Mesenteric fat pad (tissue), 1 donor: ENCODE results near the gene TUBGCP6. TPM values are rescaled to one million over a fixed set of nuclear protein-coding genes. Genes with fewer than 3 reads are reported as not detected.
"Not testable (repeated sequence)": the region's sequence is repeated elsewhere in the genome, so short reads cannot be mapped to it uniquely, and the experiment has no call there.

Source experiments
- DNase-seq: peaks from one replicate; pipeline ENCODE4 v3.0.0-alpha.2; 2020; ENCODE audit warnings: low spot score
- total RNA-seq: library from RNA; stranded (reverse); fragmentation: NEBNext Ultra II Directional; extraction: Animal tissue kit (Norgen Biotek cat#: 25700); gene quantifications from one replicate; pipeline ENCODE4 v1.2.1, GENCODE V29; 2021
- donor health status: DM: yes; HTN: yes; CAD: no.

TUBGCP6 gene
- total RNA-seq, 1 donor from 2014 or later = 27.6 TPM

DNA sequence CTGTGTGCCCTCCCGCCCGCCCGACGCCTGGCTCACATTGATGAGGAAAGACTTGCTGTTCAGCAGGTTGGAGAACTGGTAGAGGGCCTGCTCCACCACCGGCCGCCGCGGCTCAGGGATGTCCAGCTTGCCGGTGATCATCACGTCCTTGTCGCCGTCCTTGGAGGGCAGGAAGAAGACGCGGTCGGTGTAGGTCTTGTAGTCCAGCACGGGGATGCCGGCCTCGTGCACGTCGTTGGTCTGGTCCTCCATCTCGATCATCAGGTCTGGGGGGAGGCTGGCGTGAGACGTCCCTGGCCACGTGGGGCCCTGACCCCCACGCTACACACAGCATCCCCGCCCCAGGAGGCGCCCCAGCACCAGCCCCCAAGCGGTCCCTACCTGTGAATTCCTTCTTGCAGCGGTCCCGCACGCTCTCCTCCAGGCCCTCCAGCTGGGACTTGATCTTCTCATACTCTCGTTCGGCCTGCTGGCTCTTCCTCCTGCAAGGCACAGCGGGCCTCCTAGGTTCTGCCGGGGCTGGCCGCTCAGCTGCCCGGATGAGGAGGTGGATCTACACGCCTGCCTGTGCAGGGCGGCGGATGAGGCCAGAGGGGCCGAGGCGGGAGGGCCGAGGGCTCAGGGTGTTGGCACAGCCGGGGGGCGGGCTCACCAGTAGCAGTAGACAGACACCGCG lies 36.0 kb upstream of the TUBGCP6 start:
- DNase-seq = no peak

DNA sequence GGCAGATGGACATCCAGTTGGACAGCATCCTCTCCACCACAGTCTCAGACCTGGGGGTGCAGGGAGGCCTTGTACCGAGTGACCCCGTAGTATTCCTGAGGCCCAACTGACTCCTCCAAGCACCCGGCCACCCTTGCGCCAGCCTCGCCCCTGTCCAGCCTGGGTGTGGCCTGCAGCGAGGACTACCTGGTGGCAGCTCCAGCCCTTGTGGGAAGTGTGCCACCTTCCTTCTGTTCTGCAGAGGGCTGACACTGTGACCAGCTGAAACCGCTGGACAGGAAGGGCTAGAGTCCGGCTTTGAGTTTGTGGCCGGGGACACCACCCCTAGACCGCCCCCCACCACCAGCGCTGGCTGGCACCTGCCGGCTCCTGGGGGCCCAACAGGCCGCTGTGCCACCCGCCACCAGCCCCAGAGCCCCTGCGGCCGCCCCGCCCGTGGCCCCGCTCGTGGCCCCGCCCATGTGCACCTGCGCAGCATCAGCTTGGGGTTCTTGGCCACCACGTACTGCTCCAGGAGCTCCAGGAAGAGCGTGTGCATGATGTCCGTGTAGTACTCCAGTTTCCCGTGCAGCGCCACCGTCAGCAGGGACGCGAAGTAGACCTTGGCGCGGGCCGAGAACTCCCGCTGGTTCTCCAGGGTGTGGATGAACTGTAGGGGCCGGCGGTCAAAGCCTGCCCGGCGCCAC lies 35.3 kb upstream of the TUBGCP6 start:
- DNase-seq = no peak

DNA sequence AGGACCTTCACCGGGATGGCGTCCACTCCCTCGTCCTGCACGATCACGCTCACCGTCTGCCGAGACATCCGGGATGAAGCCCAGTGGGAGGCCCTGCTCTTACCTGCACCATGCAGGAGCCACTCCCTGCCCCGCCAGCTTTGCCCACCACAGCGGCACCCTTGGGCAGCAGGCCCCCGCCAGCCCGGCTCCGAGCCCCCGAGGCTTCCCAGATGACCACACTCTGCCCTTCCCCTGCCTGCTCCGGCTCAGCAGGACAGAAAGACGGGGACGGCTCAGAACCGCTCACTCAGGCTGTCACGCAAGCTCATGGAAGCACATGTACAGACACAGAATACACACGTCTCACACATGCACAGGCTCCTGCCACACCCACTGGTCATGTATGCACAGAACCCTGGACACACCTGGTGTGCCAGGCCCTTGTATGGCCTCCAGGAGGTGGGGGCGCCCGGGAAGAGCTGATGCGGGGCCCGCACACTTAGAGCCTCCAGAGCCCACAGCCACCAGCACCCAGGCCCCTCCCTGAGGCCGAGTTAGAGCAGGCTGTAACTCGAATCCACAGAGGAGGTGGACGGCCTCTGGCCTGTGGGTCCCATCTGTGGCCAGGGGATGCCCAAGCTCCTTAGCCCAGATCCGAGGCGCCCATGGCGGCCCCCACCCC lies 34.3 kb upstream of the TUBGCP6 start:
- no peak for DNase-seq

DNA sequence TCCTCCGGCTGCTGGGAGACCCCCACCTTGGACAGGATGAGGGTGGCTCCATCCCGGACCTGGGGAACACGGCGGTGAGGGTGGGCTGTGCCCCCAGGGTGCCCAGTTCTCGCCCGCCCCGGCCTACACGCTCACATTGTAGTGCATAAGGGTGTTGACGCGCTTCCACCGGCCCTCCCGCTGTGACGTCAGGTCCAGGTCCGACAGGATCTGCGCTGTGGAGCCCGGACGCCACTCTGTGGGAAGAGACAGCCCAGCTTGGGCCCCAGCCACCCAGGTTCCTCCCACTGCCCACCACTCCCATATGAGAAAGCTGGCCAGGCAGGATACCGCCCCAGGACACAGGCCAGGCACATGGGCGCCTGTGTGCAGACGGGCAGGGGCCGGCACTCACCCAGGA lies 33.6 kb upstream of the TUBGCP6 start:
- DNase-seq = no peak

DNA sequence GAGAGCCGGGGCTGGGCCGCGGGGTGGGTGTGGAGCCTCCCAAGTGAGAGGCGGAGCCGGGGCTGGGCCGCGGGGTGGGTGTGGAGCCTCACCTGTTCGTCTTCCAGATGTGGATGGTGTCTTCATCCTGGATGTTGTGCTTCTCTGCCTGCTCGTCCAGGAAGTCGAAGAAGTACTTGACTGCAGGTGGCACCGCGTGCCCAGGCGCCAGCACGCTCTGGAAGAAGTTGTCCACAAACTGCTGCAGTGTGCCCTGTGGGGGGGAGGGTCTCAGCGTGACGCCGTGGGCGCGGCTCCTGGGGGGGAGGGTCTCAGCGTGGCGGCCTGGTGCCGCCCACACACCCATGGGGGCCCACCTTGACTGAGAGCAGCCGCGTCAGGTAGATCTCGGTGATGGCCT lies 32.9 kb upstream of the TUBGCP6 start:
- no peak for DNase-seq

DNA sequence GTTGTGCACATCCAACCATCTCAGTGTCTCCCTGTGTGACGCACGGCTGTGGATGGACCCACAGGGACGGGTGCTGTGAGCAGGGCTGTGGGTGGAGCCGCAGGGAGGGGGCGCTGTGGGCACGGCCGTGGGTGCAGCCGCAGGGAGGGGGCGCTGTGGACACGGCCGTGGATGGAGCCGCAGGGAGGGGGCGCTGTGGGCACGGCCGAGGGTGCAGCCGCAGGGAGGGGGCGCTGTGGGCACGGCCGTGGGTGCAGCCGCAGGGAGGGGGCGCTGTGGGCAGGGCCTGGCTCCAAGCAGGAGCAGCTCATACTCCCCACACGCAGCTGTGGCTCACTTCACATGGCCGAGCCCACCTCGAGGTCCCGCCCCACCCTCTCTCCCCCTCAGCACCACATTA lies 31.3 kb upstream of the TUBGCP6 start:
- DNase-seq = no peak

DNA sequence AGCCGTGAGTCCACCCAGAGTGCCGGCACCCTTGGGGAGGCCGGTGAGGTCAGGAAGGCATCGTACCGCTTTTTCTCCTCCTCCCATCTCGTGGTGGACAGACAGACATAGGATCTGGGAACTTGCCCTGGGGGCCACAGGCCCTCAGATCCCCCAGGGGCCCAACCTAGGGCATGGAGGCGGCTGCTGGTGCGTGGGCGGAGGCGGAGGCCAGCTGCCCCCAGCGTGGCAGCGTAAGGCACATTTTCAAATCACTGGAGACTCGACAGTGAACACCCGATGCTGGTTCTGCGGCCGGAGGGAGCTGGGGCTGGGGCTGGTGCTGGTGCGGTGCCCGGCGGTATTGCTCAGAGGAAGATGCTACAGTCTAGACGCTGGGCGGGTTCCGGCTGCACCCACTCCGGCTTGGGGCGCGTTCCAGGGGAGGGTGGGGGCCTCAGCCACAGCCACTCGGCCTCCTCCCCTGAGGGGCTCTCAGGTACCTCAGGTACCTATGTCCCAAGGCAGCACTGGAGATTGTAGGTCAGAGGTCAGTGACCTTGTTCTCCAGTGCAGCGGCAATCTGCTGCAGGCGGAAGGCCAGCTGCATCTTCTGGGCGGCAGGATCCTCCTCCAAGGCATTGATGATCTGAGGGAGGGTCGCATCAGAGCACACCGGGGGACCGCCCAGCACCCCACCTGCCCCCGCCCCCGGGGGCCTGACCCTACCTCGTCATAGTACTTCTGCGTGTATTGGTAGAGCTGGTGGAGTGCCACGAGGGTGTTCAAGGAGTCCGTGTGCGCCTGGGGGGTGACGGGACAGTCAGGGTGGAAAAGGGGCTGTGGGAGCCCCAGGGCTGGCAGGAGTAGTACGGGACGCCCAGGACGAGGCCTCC lies 30.6 kb upstream of the TUBGCP6 start:
- DNase-seq = no peak

DNA sequence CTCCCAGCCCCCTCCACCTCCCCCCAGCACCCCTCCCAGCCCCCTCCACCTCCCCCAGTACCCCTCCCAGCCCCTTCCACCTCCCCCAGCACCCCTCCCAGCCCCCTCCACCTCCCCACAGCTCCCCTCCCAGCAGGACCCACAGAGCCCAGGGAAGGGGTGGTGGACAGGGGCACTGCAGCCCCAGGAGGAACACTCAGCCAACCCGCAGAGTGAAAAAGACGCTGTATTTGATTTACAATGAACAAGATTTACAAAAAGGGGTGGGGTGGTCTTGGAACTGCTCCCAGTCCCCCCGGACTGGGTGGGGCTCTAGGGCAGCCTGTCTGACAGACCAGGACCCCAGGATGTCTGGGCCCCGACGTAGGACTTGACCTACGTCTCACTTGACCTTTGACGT lies 29.9 kb upstream of the TUBGCP6 start:
- no peak for DNase-seq

DNA sequence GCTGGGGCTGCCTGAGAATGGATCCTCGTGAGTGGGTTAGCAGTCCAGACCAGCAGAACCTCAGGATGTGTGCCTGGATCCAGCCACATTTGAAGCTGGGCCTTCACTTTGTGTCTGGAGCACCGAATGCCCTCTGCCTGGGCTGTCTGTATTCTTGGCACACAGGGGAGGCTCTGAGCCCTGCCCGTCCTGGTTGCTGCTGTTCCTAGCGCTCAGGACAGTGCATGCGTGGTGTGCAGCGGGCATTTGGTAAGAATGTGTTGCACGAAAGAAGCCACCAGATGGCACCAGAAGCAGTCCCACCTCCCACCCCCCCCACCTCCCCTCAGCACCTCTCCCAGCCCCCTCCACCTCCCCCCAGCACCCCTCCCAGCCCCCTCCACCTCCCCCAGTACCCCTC lies 29.5 kb upstream of the TUBGCP6 start:
- DNase-seq = no peak

DNA sequence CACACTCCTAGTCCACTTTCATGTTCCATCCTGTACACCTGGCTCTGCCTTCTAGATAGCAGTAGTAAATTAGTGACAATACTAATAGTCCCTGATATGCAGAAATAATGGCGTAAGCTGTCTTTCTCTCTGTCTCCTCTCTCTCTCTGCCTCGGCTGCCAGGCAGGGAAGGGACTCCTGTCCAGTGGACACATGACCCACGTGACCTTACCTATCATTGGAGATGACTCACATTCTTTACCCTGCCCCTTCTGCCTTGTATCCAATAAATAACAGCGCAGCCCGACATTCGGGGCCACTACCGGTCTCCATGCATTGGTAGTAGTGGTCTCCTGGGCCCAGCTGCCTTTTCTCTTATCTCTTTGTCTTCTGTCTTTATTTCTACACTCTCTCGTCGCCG lies 29.0 kb upstream of the TUBGCP6 start:
- DNase-seq = not testable (repeated sequence)

DNA sequence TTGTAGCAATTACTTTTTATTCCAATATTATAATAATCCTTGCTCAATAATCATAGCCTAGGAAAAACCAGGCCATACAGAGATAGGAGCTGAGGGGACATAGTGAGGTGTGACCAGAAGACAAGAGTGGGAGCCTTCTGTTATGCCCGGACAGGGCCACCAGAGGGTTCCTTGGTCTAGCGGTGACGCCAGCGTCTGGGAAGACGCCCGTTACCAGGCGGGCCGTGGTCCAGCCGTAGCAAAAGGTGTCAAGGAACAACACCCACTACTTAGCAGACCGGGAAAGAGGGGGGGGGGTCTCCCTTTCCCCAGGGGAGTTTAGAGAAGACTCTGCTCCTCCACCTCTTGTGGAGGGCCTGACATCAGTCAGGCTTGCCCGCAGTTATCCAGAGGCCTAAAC lies 28.5 kb upstream of the TUBGCP6 start:
- DNase-seq = not testable (repeated sequence)

DNA sequence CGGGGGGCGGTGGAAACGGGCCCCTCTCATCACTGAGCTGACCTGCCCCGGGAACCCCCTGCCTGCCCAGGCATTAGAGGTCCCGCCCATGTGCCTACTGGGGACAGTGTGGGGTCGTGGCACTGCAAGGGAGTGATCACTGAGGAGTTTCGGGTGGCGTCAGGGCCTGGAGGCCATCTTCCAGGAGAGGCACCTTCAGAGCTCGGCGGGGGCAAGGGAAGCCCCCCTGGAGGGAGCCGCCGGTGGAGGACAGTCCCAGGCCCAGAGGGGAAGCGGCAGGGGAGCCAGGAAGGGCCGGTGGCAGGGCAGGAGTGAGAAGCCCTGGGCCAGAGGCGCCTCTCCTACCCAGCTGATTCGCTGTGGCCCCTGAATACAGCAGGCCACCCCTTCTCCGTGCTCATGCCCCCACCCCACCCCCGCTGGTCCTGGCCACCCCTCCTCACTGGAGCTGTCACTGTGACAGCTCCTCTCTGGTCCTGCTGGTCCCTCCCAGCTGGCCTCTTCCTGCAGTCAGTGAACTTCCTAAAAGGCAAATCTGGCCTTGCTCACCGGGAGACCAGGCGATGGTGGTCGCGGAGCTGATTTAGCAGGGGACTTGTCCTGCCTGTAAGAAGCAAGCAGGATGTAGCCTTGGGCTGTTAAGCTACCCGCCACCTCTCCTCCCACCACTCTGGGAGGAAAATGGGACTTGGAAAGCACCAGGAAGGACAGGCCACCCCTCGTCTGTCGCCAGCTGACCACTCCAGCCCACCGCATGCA lies 27.4 kb upstream of the TUBGCP6 start:
- DNase-seq = no peak

DNA sequence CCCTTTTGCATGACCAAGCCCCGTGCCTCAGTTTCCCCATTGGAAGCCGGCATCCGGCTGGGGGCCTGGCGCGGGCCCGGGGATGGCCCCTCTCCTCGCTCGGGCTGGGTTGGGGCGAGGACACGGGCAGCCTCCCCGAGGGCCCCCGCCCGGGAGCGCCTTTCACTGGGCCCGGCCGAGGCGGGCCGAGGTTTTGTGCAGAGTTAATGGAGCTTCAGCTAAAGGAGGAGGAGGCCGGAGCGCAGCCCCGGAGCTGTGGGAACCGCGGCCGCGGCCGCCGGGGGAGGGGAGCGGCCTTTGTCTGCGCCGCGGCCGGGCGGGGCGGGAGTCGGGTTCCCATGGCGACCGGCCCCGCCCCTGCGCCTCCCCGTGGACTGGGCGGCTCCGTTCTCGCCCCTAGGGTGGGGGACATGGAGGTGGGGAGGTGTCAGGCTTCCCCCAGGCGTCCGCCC lies 26.7 kb upstream of the TUBGCP6 start:
- no peak for DNase-seq

DNA sequence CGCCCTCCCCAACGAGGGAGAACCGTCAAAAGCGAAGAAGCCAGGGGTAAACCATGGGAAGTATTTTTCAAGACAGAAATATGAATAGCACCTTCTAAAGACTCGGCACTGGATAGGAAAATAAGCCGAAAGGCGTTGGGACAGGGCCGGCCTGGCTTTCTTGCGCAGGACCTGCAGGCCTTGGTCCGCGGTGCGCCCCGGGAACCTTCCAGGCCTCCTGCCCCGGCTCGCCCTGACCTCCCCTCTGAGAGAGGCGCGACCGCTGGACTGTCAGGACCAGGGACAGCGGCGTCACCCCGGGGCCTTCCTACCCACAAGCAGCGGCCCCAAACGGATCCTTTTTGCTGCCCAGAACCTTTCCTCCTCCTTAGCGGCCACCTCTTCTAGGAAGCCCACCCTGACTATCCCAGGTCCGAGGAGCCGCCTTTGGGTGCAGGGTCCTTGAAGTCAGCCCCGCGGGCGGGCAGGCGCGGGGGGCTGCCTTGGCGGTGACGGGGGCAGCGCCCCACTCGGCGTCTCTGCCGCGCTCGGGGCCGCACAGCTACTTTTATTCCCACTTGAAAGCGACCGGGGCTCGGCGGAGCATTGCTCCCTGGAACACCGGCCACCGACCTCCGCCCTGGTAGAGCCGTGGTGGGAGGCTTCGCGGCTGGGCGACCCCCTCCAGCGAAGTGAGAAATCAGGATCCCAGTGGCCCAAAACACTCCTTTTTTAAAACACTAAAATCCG lies 26.0 kb upstream of the TUBGCP6 start:
- DNase-seq = no peak

DNA sequence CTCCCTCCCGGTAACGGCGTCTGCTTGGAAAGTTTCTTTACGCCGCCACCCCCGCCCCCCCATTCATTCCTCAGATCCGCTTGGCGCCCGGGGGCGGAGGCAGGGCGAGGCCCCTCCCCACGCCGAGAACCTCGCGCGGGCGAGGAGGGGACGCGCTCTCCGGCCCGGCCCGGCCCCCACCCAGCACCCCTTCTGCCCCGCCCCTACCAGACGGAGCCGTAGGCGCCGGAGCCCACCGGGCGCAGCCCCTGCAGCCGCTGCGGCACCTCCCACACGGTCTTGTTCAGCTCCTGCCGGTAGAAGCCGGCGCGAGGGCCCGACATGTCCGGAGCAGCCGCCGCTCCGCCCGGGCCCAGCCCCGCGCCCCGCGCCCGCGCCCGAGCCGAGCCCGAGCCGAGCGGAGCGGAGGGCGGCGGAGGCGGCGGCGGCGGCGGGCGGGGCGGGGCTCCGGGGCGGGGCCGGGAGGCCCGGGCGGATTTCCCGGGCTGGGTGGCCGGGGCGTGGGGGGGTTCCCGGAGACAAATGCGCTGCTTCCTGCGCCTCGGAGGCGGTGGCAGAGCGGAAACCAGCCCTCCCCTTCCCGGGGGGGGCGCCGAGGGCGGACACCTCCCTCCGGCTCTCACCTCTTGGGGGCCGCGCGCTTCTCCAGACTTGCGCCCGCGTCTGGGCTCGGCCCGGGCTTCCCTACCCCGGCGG lies 25.3 kb upstream of the TUBGCP6 start, which contains the start of gene MAPK11:
TSS of gene MAPK11 (minus strand) at position 411 of the 696 bp plus-strand sequence. CDS start at position 323, 88 bp downstream.
- no peak for DNase-seq

DNA sequence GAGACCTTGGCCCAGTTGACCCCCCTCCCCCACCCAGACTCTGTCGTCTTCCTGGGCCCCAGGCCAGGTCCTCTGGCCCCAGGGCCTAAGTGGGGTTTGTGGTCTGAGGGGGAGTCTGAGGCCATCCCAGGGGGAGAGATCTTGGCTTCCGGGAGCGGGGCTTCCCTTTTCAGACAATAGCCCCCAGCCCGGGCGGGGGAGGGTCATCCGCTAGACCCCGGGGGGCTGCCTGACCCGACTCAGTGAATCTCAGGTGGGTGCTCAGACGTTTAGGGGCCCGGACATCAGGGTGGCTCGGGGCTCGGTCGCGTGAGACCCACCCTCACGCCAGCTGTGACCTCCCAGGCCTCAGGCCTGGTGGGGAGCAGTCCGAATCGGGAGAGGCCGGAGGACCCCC lies 24.7 kb upstream of the TUBGCP6 start:
- no peak for DNase-seq

DNA sequence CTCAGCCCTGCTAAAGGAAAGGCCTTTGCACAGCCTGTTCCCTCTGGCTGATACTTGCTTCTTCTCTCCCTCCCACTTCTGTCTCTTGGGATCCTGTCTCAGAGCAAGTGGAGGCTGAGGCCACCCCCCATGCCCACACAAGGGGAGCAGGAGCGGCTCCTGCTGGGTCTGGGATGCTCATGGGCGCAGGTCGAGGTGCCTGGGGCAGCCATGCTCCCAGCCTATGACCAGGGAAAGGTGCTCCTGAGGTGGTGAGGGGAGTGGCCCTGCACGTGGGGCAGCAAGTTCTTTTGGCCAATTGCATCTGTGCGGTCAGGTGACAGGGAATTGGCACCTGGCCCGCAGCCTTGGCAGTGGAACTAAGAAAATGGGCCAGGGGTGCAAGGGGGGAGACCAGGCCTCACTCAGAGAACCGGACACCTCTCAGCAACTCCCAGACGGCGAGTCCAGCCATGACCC lies 23.9 kb upstream of the TUBGCP6 start:
- DNase-seq = no peak

DNA sequence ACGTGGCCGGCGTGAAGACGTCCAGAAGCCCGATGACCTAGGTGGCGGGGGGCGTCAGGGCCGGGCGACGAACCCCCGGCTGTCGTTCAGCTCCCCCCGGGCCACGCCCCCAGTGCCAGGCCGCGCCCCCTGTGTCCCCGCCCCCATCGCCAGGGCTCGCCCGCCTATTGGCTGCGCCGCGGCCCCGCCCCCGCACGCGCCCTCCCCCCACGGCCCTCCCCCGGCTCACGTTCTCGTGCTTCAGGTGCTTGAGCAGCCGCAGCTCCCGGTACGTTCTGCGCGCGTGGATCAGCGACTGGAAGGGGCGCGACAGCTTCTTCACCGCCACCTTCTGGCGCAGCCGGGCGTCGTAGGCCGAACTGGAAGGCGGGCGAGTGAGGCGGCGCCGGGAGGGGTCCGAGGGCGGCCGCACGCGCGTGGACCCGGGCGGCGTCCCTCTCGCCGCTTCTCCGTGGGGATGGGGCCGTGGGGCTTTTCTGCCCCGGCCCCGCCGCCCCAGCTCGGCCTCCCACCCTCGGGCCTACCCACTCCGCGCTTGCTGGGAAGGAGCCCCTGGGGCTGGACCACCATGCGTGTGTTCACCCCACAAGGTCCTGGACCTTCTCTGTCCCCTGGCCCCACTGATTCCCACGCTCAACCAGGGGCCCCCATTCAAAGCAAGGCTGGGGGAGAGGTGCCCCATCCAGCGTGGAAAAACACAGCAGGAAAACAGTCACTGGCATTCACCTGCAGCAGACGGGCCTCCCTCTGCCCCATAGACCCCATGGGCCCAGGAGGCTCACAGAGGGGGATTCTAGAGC lies 23.0 kb upstream of the TUBGCP6 start:
- no peak for DNase-seq
